ENCODE results near the gene ELF4. TPM values are rescaled to one million over a fixed set of nuclear protein-coding genes. Genes with fewer than 3 reads are reported as not detected.
"Not testable (repeated sequence)": the region's sequence is repeated elsewhere in the genome, so short reads cannot be mapped to it uniquely, and the experiment has no call there.

Gene ELF4
- total and polyA plus RNA-seq, 4 donors, result 1.9 to 6.6 (median 3.8) TPM

DNA sequence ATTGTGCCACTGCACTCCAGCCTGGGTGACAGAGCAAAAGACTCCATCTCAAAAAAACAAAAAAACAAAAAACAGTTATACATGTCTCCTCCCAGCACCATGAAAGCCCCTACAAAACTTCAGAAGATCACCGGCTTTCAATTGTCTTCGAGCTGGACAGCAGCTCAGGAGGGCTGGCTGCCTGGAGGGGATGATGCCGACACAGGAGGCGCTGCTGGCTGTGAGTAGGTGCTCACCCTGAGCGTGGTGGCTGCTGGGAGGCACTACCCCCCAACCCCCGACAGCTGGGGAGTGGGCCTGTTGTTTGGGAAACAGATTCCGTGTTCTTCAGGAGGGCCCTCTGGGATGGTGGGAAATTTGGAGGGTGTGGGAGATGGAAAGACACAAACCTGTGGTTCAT lies 6.9 kb upstream of the ELF4 start:
- Histone ChIP-seq H3K4me1 (ENCODE audit: control insufficient read depth, insufficient read depth, low read length) (peaks cover 12% of the 10 kb centered on the region), H3K9me3 (ENCODE audit: control insufficient read depth, insufficient read depth, low read length) (no peaks in the 10 kb centered on the region), H3K4me3 (ENCODE audit: low read depth, low read length) (no peak overlapping the region), H3K27me3 (ENCODE audit: control insufficient read depth, insufficient read depth, low read length) (peaks cover 13% of the 10 kb centered on the region), H3K36me3 (ENCODE audit: control insufficient read depth, insufficient read depth, low read length) (no peaks in the 10 kb centered on the region), H3K27ac (ENCODE audit: low read depth, low read length) (no peak overlapping the region)
- 66% methylated on average over 7 of the region's 7 CpGs for WGBS (ENCODE audit: insufficient coverage)
- DNase-seq (ENCODE audit: low read depth in 4 of 6, low spot score in 6 of 6), result no peak

- H3K4me3 ChIP-seq (ENCODE audit: low read depth, low read length); H3K36me3 ChIP-seq (ENCODE audit: control insufficient read depth, insufficient read depth, low read length); H3K27ac ChIP-seq (ENCODE audit: low read depth, low read length); DNase-seq (ENCODE audit: low read depth in 4 of 6, low spot score in 6 of 6); H3K9me3 ChIP-seq (ENCODE audit: control insufficient read depth, insufficient read depth, low read length); H3K4me1 ChIP-seq (ENCODE audit: control insufficient read depth, insufficient read depth, low read length): not testable (repeated sequence)
- peaks cover 11% of the 10 kb centered on the region for H3K27me3 ChIP-seq (ENCODE audit: control insufficient read depth, insufficient read depth, low read length)
- WGBS (ENCODE audit: insufficient coverage), result 81% methylated on average over 8 of the region's 10 CpGs
These were observed 5.0 kb upstream of the ELF4 start for GRCh38 chrX:130115119-130115885.

DNA sequence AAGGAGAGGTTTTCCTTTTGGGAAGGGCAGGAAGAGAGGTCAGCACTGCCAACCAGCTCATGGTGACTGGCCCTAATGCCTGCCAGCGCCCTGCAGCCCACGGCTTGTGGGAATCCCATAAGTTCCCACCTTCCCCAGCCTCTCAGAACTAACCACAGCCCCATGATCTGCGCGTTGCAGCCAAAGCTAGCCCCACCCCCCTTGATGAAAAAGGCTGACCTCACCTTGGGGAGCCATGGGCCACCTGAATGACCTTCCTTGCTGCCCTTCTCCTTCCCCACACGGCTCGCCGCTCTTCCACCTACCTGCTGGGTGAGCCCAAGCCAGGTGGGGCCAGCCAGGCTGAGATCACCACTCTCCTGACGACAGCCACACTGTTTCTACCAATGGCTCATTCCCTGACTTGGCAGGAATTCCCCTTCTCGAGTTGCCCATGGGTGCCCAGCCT lies 3.9 kb upstream of the ELF4 start:
- Histone ChIP-seq H3K36me3 (ENCODE audit: control insufficient read depth, insufficient read depth, low read length) (peaks cover 2% of the 10 kb centered on the region), H3K4me1 (ENCODE audit: control insufficient read depth, insufficient read depth, low read length) (peaks cover 8% of the 10 kb centered on the region), H3K27me3 (ENCODE audit: control insufficient read depth, insufficient read depth, low read length) (peaks cover 16% of the 10 kb centered on the region), H3K9me3 (ENCODE audit: control insufficient read depth, insufficient read depth, low read length) (no peaks in the 10 kb centered on the region), H3K4me3 (ENCODE audit: low read depth, low read length) (no peak overlapping the region), H3K27ac (ENCODE audit: low read depth, low read length) (no peak overlapping the region)
- WGBS (ENCODE audit: insufficient coverage), result 64% methylated on average over 9 of the region's 9 CpGs
- no peak for DNase-seq (ENCODE audit: low read depth in 4 of 6, low spot score in 6 of 6)

DNA sequence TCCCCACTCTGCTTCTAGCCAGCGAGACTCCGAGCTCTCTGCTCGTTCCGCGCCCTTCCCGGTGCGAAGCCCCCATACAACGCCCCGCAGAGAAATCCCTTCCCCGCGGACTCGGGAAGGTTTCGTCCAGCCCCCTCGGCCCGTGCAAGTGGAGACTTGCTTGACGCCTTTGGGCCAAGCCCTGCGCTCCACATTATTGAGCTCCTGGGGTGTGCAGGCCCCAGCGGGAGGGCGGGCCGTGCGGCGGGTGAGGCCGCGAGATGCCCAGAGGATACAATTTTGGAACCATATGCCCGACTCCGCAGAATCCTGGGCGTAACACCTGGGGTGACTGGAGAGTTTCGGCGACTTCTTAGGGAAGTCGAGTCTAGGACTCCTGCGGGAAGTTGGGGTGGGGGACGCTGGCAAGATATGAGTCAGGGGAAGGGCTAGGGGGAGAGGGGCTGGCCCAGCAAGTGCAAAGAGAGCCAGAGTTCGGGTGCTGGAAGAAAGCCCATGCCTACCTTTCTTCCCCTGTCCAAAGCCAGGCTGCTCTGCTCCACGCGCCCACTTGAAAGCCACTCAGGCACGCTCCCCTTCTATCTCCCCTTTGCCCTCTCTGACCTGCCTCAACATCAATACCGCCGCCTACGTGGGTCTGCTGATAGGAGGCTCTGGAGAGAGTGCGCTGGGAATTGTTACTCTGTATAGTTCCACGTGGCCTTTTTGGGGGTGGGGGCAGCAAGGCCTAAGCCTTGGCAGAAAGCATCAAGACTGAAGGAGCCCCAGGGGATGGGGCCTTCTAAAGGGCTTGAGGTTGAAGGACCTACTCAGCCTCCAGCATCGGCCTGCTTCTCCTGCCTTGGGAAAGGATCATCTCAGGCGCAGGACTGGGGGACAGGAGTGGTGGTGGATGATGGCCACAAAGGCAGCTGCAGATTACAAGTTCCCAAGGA lies 1.2 kb upstream of the ELF4 start:
- H3K9me3 ChIP-seq (ENCODE audit: control insufficient read depth, insufficient read depth, low read length), result no peaks in the 10 kb centered on the region
- DNase-seq (ENCODE audit: low read depth in 4 of 6, low spot score in 6 of 6), result peak in 1 of 6 donors; percentile 9
- no peak overlapping the region for H3K27ac ChIP-seq (ENCODE audit: low read depth, low read length)
- H3K4me3 ChIP-seq (ENCODE audit: low read depth, low read length), result no peak overlapping the region
- 42% methylated on average over 41 of the region's 43 CpGs for WGBS (ENCODE audit: insufficient coverage)
- peaks cover 2% of the 10 kb centered on the region for H3K36me3 ChIP-seq (ENCODE audit: control insufficient read depth, insufficient read depth, low read length)
- peaks cover 23% of the 10 kb centered on the region for H3K27me3 ChIP-seq (ENCODE audit: control insufficient read depth, insufficient read depth, low read length)
- H3K4me1 ChIP-seq (ENCODE audit: control insufficient read depth, insufficient read depth, low read length), result peaks cover 11% of the 10 kb centered on the region

GRCh38 chrX:130109429-130110378 lies 593 bp downstream of the ELF4 start:
- no peaks in the 10 kb centered on the region for H3K9me3 ChIP-seq (ENCODE audit: control insufficient read depth, insufficient read depth, low read length)
- H3K27ac ChIP-seq (ENCODE audit: low read depth, low read length), result peak overlapping the region; percentile 25
- DNase-seq (ENCODE audit: low read depth in 4 of 6, low spot score in 6 of 6), result peak in 1 of 6 donors; percentile 16
- 36% methylated on average over 81 of the region's 81 CpGs for WGBS (ENCODE audit: insufficient coverage)
- peaks cover 19% of the 10 kb centered on the region for H3K4me1 ChIP-seq (ENCODE audit: control insufficient read depth, insufficient read depth, low read length)
- H3K27me3 ChIP-seq (ENCODE audit: control insufficient read depth, insufficient read depth, low read length), result peaks cover 23% of the 10 kb centered on the region
- H3K4me3 ChIP-seq (ENCODE audit: low read depth, low read length), result peak overlapping the region; percentile 38
- H3K36me3 ChIP-seq (ENCODE audit: control insufficient read depth, insufficient read depth, low read length), result peaks cover 2% of the 10 kb centered on the region

DNA sequence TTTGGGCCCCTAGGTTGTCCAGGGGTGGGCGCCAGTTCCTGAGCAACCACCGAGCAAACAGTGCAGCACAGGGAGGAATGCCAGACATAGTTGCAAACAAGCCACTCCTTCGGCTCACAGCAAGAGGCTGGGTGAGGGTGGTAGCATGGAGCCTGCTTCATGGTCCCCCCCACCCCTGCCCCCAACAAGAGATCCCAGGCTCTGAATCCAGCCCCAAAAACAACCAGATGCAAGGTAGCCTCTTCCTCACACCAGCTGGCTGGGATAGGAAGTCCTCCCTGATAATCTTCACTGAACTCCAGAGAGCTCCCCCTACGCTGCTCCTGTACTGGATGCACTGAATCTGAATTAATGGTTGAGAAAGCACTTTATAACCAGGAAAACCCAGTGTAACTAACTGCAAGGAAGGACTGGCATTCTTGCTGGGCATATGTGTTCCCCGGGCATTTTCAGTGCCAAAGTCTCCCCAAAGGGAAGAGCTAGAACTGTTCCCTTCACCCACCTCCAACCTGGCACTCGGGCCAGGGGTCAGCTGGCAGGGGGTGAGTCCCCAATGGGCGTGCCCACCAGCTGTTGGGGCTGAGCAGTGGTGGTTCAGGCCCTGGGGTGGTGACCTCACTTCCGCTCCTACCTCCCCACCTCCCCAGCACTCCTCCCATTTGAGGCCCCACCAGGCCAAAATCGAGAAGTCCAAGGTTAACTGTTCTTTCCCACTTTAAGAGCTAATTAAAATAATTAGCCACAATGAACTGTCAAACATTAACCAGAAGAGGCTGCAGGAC lies 1.5 kb downstream of the ELF4 start:
- Histone ChIP-seq H3K36me3 (ENCODE audit: control insufficient read depth, insufficient read depth, low read length) (peaks cover 2% of the 10 kb centered on the region), H3K4me3 (ENCODE audit: low read depth, low read length) (no peak overlapping the region), H3K4me1 (ENCODE audit: control insufficient read depth, insufficient read depth, low read length) (peaks cover 19% of the 10 kb centered on the region), H3K27me3 (ENCODE audit: control insufficient read depth, insufficient read depth, low read length) (peaks cover 23% of the 10 kb centered on the region), H3K9me3 (ENCODE audit: control insufficient read depth, insufficient read depth, low read length) (no peaks in the 10 kb centered on the region), H3K27ac (ENCODE audit: low read depth, low read length) (no peak overlapping the region)
- WGBS (ENCODE audit: insufficient coverage), result 45% methylated on average over 6 of the region's 9 CpGs
- DNase-seq (ENCODE audit: low read depth in 4 of 6, low spot score in 6 of 6), result no peak

- Histone ChIP-seq H3K9me3 (ENCODE audit: control insufficient read depth, insufficient read depth, low read length) (no peaks in the 10 kb centered on the region), H3K36me3 (ENCODE audit: control insufficient read depth, insufficient read depth, low read length) (peaks cover 2% of the 10 kb centered on the region), H3K27ac (ENCODE audit: low read depth, low read length) (no peak overlapping the region), H3K4me1 (ENCODE audit: control insufficient read depth, insufficient read depth, low read length) (peaks cover 19% of the 10 kb centered on the region), H3K4me3 (ENCODE audit: low read depth, low read length) (no peak overlapping the region), H3K27me3 (ENCODE audit: control insufficient read depth, insufficient read depth, low read length) (peaks cover 15% of the 10 kb centered on the region)
- 50% methylated on average over 4 of the region's 10 CpGs for WGBS (ENCODE audit: insufficient coverage)
- no peak for DNase-seq (ENCODE audit: low read depth in 4 of 6, low spot score in 6 of 6)
These were observed 4.2 kb downstream of the ELF4 start for GRCh38 chrX:130106071-130106470.

- Histone ChIP-seq H3K27ac (ENCODE audit: low read depth, low read length) (no peak overlapping the region), H3K36me3 (ENCODE audit: control insufficient read depth, insufficient read depth, low read length) (peaks cover 2% of the 10 kb centered on the region), H3K4me1 (ENCODE audit: control insufficient read depth, insufficient read depth, low read length) (peaks cover 19% of the 10 kb centered on the region), H3K27me3 (ENCODE audit: control insufficient read depth, insufficient read depth, low read length) (peaks cover 15% of the 10 kb centered on the region), H3K4me3 (ENCODE audit: low read depth, low read length) (no peak overlapping the region), H3K9me3 (ENCODE audit: control insufficient read depth, insufficient read depth, low read length) (no peaks in the 10 kb centered on the region)
- DNase-seq (ENCODE audit: low read depth in 4 of 6, low spot score in 6 of 6), result no peak
- no CpG with 5 or more reads among the region's 3 CpGs for WGBS (ENCODE audit: insufficient coverage)
These were observed 5.1 kb downstream of the ELF4 start for GRCh38 chrX:130105244-130105643.

All from spinal cord (tissue), 10 donors.